ENCODE measurements around the gene SEMA4C. TPM values are rescaled to one million over a fixed set of nuclear protein-coding genes. Genes with fewer than 3 reads are reported as not detected.

SEMA4C gene
- total and polyA plus RNA-seq, 9 of the 15 experiments (the other 6 are each of a cell fraction or from before 2014, with no cell fraction given): 0.32 to 59.7 (median 23.9) TPM

- no peak for TF ChIP-seq FOXM1 (IDR thresholded peaks at IDR 0.05; ENCODE audit: low read depth)
- no peak for TF ChIP-seq FOXM1 (CRISPR knock-in tag; IDR thresholded peaks at IDR 0.05; ENCODE audit: low read depth)
- TF ChIP-seq SNRNP70 (optimal IDR thresholded peaks at IDR 0.05; ENCODE audit: low read depth, low read length): no peak
- peak; percentile 42; the same call in 1 of the 2 replicates for TF ChIP-seq ATF7 (IDR thresholded peaks at IDR 0.05)
- no peak for TF ChIP-seq PYGO2 (tag; IDR thresholded peaks at IDR 0.05)
- peak; percentile 45 for TF ChIP-seq ATF3 (IDR thresholded peaks at IDR 0.05)
- TF ChIP-seq ATF3 (CRISPR knock-in tag; conservative IDR thresholded peaks at IDR 0.05): no peak
- 0 out of 2 replicates have a peak, but pooled peaks have one; percentile 52 for TF ChIP-seq SP1 (CRISPR knock-in tag; IDR thresholded peaks at IDR 0.05)
- no peak for TF ChIP-seq POU5F1 (IDR thresholded peaks at IDR 0.05; ENCODE audit: borderline replicate concordance, low read depth, low read length, partially characterized antibody)
- 0 out of 2 replicates have a peak, but pooled peaks have one; percentile 3 for TF ChIP-seq USF1 (CRISPR knock-in tag; IDR thresholded peaks at IDR 0.05)
- TF ChIP-seq GTF2B (IDR thresholded peaks at IDR 0.05; ENCODE audit: extremely low read depth, insufficient read length): no peak
- no peak for TF ChIP-seq ZNF263 (CRISPR knock-in tag; IDR thresholded peaks at IDR 0.05; ENCODE audit: borderline replicate concordance)
- peak; percentile 87; the same call in 1 of the 2 replicates for TF ChIP-seq POLR2AphosphoS2 (IDR thresholded peaks at IDR 0.05; ENCODE audit: low read length)
- no peak for TF ChIP-seq ZNF175 (CRISPR knock-in tag; IDR thresholded peaks at IDR 0.05; ENCODE audit: low read depth)
- TF ChIP-seq BHLHE40 (IDR thresholded peaks at IDR 0.05; ENCODE audit: low read length): no peak
- peak; percentile 7; the same call in 1 of the 2 replicates for TF ChIP-seq MYNN (IDR thresholded peaks at IDR 0.05)
- TF ChIP-seq MYNN (CRISPR knock-in tag; IDR thresholded peaks at IDR 0.05): no peak
- no peak for TF ChIP-seq SMAD4 (CRISPR knock-in tag; conservative IDR thresholded peaks at IDR 0.05)
- TF ChIP-seq SUPT5H (IDR thresholded peaks at IDR 0.05): peak; percentile 55; the same call in 1 of the 2 replicates
- no peak for TF ChIP-seq CBX2 (IDR thresholded peaks at IDR 0.05; ENCODE audit: insufficient read depth, low read length, poor library complexity, severe bottlenecking)
- TF ChIP-seq KAT7 (CRISPR knock-in tag; IDR thresholded peaks at IDR 0.05; ENCODE audit: borderline replicate concordance): 0 out of 2 replicates have a peak, but pooled peaks have one; percentile 30
- no peak for TF ChIP-seq ZNF449 (CRISPR knock-in tag; IDR thresholded peaks at IDR 0.05)
- TF ChIP-seq RUNX1 (IDR thresholded peaks at IDR 0.05; ENCODE audit: low read depth): no peak
- TF ChIP-seq KLF16 (IDR thresholded peaks at IDR 0.05): no peak
- TF ChIP-seq KDM5B (IDR thresholded peaks at IDR 0.05; ENCODE audit: insufficient replicate concordance, low read depth, low read length): peak; percentile 30
Measured at GRCh38 chr2:96859099-96859649, 10.7 kb downstream of the SEMA4C start (continued).
